ENCODE data around the gene PPP1R3E. TPM values are rescaled to one million over a fixed set of nuclear protein-coding genes. Genes with fewer than 3 reads are reported as not detected.

Gene PPP1R3E
- total and polyA plus RNA-seq, 2 of the 13 experiments (the other 11 are each of a cell fraction or from before 2014, with no cell fraction given), result 16.5 to 26.5 TPM

GRCh38 chr14:23306412-23307145 lies 3.9 kb upstream of the PPP1R3E start, which contains the start of gene BCL2L2 (continued):
- TF ChIP-seq MNT (IDR thresholded peaks at IDR 0.05) (peak; percentile 62), ZNF556 (CRISPR knock-in tag; IDR thresholded peaks at IDR 0.05; ENCODE audit: borderline replicate concordance) (peak; percentile 98), TAF15 (IDR thresholded peaks at IDR 0.05; ENCODE audit: low read depth, low read length, poor library complexity, severe bottlenecking) (peak; percentile 100), SIN3B (IDR thresholded peaks at IDR 0.05; ENCODE audit: low read length) (peak; percentile 92), ZNF441 (CRISPR knock-in tag; IDR thresholded peaks at IDR 0.05; ENCODE audit: borderline replicate concordance) (peak; percentile 90), RNF2 (conservative IDR thresholded peaks at IDR 0.05; ENCODE audit: low read depth) (peak; percentile 42; the same call in 1 of the 2 replicates), BCLAF1 (IDR thresholded peaks at IDR 0.05) (no peak), ZNF496 (CRISPR knock-in tag; IDR thresholded peaks at IDR 0.05; ENCODE audit: insufficient replicate concordance) (no peak), ZNF343 (CRISPR knock-in tag; IDR thresholded peaks at IDR 0.05) (peak; percentile 78; the same call in 1 of the 2 replicates), RAD21 (CRISPR knock-in tag; IDR thresholded peaks at IDR 0.05) (no peak), SMARCC2 (IDR thresholded peaks at IDR 0.05) (no peak), ZFP90 (CRISPR knock-in tag; IDR thresholded peaks at IDR 0.05; ENCODE audit: borderline replicate concordance) (peak; percentile 98), ISX (CRISPR knock-in tag; conservative IDR thresholded peaks at IDR 0.05) (0 out of 2 replicates have a peak, but pooled peaks have one; percentile 8), NFRKB (IDR thresholded peaks at IDR 0.05) (peak; percentile 78), ZNF792 (CRISPR knock-in tag; IDR thresholded peaks at IDR 0.05) (peak; percentile 99), MED1 (CRISPR knock-in tag; IDR thresholded peaks at IDR 0.05) (peak; percentile 94), MXD4 (CRISPR knock-in tag; IDR thresholded peaks at IDR 0.05) (peak; percentile 85), CBX2 (IDR thresholded peaks at IDR 0.05; ENCODE audit: low read depth, low read length) (no peak), CBX2 (CRISPR knock-in tag; IDR thresholded peaks at IDR 0.05; ENCODE audit: low read depth) (no peak), ELK4 (CRISPR knock-in tag; IDR thresholded peaks at IDR 0.05; ENCODE audit: borderline replicate concordance) (no peak), SETDB1 (CRISPR knock-in tag; IDR thresholded peaks at IDR 0.05; ENCODE audit: borderline replicate concordance) (no peak), ZNF597 (CRISPR knock-in tag; IDR thresholded peaks at IDR 0.05) (no peak), CHD2 (IDR thresholded peaks at IDR 0.05; ENCODE audit: low read depth, low read length) (peak; percentile 47), YEATS4 (CRISPR knock-in tag; IDR thresholded peaks at IDR 0.05; ENCODE audit: borderline replicate concordance) (peak; percentile 82), RBM39 (IDR thresholded peaks at IDR 0.05; ENCODE audit: low read depth, low read length, poor library complexity, severe bottlenecking) (peak; percentile 99)
